HCT116 (cell line): ENCODE data around the gene TP53RK. TPM values are rescaled to one million over a fixed set of nuclear protein-coding genes. Genes with fewer than 3 reads are reported as not detected.

Experiments used
- ATAC-seq: fragments of 200-7000 bp; cut with Tn5 transposase; 2 replicates; pipeline ENCODE4 v1.9.1; 2020; ENCODE audit warnings: mild to moderate bottlenecking, moderate library complexity
- BruUV-seq: library from RNA; stranded (reverse); fragments of 400-500 nt; replicated peaks from 2 replicates; lab custom pipeline; 2021; lab: Mats Ljungman, UMichigan
- CTCF ChIA-PET: fragments of 300-600 bp; sonication (Branson Sonifier 250); formaldehyde crosslinking; loops from one replicate; lab custom pipeline; 2021; ENCODE audit warnings: antibody characterized with exemption; lab: Charles Lee
- POLR2A ChIA-PET: fragments of 300-600, 350-600 bp; sonication (Branson Sonifier 250); formaldehyde crosslinking; loops from one replicate; lab custom pipeline; 2021; ENCODE audit warnings: antibody characterized with exemption; lab: Charles Lee
- RAD21 ChIA-PET, 2 experiments: fragments of 300-600 bp; sonication (Branson Sonifier 250); formaldehyde crosslinking; loops; one replicate each; lab custom pipeline; 2023; ENCODE audit warnings: low total read pairs in 2 of 2; ENCODE audit not compliant: uncharacterized antibody in 2 of 2, unreplicated experiment in 2 of 2, low non-redundant PET in 1 of 2; lab: Charles Lee
- DNase-seq: peaks from one replicate; pipeline ENCODE4 v3.0.0-alpha.2; 2010; ENCODE audit warnings: low read depth, low spot score
- H2AFZ ChIP-seq: fragments of 200-600 bp; shearing (Covaris generic), sonication (generic); 2 replicates; pipeline ENCODE4 v1.6.1; 2017; ENCODE audit warnings: low read depth, mixed run types, mixed read lengths, antibody characterized with exemption, low read length; ENCODE audit not compliant: poor library complexity, severe bottlenecking
- H3K27ac ChIP-seq: 2 replicates; pipeline ENCODE4 v1.5.1; 2012; ENCODE audit warnings: low read depth, low read length
- H3K27me3 ChIP-seq: fragments of 200-600 bp; sonication (generic); 2 replicates; pipeline ENCODE4 v1.6.1; 2016; ENCODE audit warnings: mixed run types, low read length, mixed read lengths; ENCODE audit not compliant: insufficient read depth
- H3K36me3 ChIP-seq, 2 experiments: fragments of 200-500 bp in 1 of 2; fragments of 200-600 bp in 1 of 2; sonication (Bioruptor generic) in 1 of 2; sonication (generic) in 1 of 2; 2 replicates each; pipeline versions ENCODE4 v1.5.1 to v1.6.1; 2014 to 2016; ENCODE audit warnings: low read length in 2 of 2, inconsistent platforms in 1 of 2, mixed read lengths in 1 of 2, mixed run types in 1 of 2; ENCODE audit not compliant: insufficient read depth in 2 of 2, control insufficient read depth in 1 of 2
- H3K4me1 ChIP-seq, 2 experiments: fragments of 200-600 bp in 1 of 2; sonication (generic) in 1 of 2; 2 replicates each; pipeline versions ENCODE4 v1.5.1 to v1.6.1; 2012 to 2017; ENCODE audit warnings: low read length in 2 of 2, inconsistent platforms in 1 of 2, mild to moderate bottlenecking in 1 of 2, mixed read lengths in 1 of 2, mixed run types in 1 of 2, moderate library complexity in 1 of 2; ENCODE audit not compliant: insufficient read depth in 2 of 2, control insufficient read depth in 1 of 2
- H3K4me2 ChIP-seq: fragments of 200-600 bp; sonication (generic); 2 replicates; pipeline ENCODE4 v1.6.1; 2017; ENCODE audit warnings: mixed run types, low read length, mixed read lengths
- H3K4me3 ChIP-seq, 2 experiments: fragments of 200-600 bp in 1 of 2; sonication (generic) in 1 of 2; replicated peaks in 1 of 2; 2 replicates each; pipeline ENCODE4 v1.5.1; 2011 to 2016; ENCODE audit warnings: low read length in 2 of 2, control low read depth in 1 of 2, low read depth in 1 of 2, mild to moderate bottlenecking in 1 of 2, mixed read lengths in 1 of 2, mixed run types in 1 of 2
- H3K79me2 ChIP-seq: fragments of 200-600 bp; sonication (generic); 2 replicates; pipeline ENCODE4 v1.6.1; 2017; ENCODE audit warnings: mild to moderate bottlenecking, mixed run types, low read length, moderate library complexity, mixed read lengths; ENCODE audit not compliant: insufficient read depth
- H3K9ac ChIP-seq: fragments of 200-600 bp; sonication (generic); 2 replicates; pipeline ENCODE4 v1.6.1; 2016; ENCODE audit warnings: low read length, mixed read lengths
- H3K9me2 ChIP-seq: fragments of 200-600 bp; sonication (generic), shearing (Covaris generic); 2 replicates; pipeline ENCODE4 v1.6.1; 2017; ENCODE audit warnings: mixed run types, mild to moderate bottlenecking, moderate library complexity; ENCODE audit not compliant: insufficient read depth
- H3K9me3 ChIP-seq, 2 experiments: fragments of 200-500 bp in 1 of 2; fragments of 200-600 bp in 1 of 2; sonication (Bioruptor generic) in 1 of 2; sonication (generic) in 1 of 2; 2 replicates each; pipeline ENCODE4 v1.6.1; 2014 to 2017; ENCODE audit warnings: low read length in 2 of 2, mixed read lengths in 2 of 2, inconsistent platforms in 1 of 2, low read depth in 1 of 2, mild to moderate bottlenecking in 1 of 2, mixed run types in 1 of 2, moderate library complexity in 1 of 2; ENCODE audit not compliant: control insufficient read depth in 1 of 2, insufficient read depth in 1 of 2
- H4K20me1 ChIP-seq: fragments of 200-600 bp; sonication (generic), shearing (Covaris generic); 2 replicates; pipeline ENCODE4 v1.6.1; 2017; ENCODE audit warnings: mixed run types, mild to moderate bottlenecking, moderate library complexity; ENCODE audit not compliant: insufficient read depth
- CBX3 ChIP-seq: IDR thresholded peaks from 2 replicates; pipeline ENCODE4 v1.6.1; 2012; ENCODE audit warnings: low read depth
- CEBPB ChIP-seq: IDR thresholded peaks from 2 replicates; pipeline ENCODE4 v1.6.1; 2012; ENCODE audit warnings: low read depth
- EGR1 ChIP-seq: IDR thresholded peaks from 2 replicates; pipeline ENCODE4 v1.6.1; 2012; ENCODE audit warnings: low read depth
- EZH2 ChIP-seq: fragments of 200-600 bp; sonication (generic); IDR thresholded peaks from 2 replicates; pipeline ENCODE4 v1.6.1; 2017; ENCODE audit warnings: antibody characterized with exemption, mixed run types
- EZH2phosphoT487 ChIP-seq: fragments of 200-600 bp; IDR thresholded peaks from 2 replicates; pipeline ENCODE4 v1.6.1; 2018; ENCODE audit warnings: antibody characterized with exemption, borderline replicate concordance
- FOSL1 ChIP-seq: IDR thresholded peaks from 2 replicates; pipeline ENCODE4 v1.6.1; 2012; ENCODE audit warnings: low read depth
- JUND ChIP-seq: IDR thresholded peaks from 2 replicates; pipeline ENCODE4 v1.6.1; 2012
- POLR2A ChIP-seq: IDR thresholded peaks from 2 replicates; pipeline ENCODE4 v1.7.0; 2011; ENCODE audit warnings: borderline replicate concordance; ENCODE audit not compliant: insufficient read depth, insufficient read length; ENCODE audit errors: extremely low read depth
- POLR2AphosphoS5 ChIP-seq: IDR thresholded peaks from 2 replicates; pipeline ENCODE4 v1.6.1; 2011; ENCODE audit warnings: mild to moderate bottlenecking, low read depth, low read length, moderate library complexity
- REST ChIP-seq: IDR thresholded peaks from 2 replicates; pipeline ENCODE4 v1.6.1; 2012; ENCODE audit warnings: low read depth
- SIN3A ChIP-seq: IDR thresholded peaks from 2 replicates; pipeline ENCODE4 v1.6.1; 2012; ENCODE audit warnings: low read depth
- SP1 ChIP-seq: IDR thresholded peaks from 2 replicates; pipeline ENCODE4 v1.6.1; 2012; ENCODE audit warnings: low read depth
- SRF ChIP-seq: IDR thresholded peaks from 2 replicates; pipeline ENCODE4 v1.6.1; 2012; ENCODE audit warnings: low read depth
- TCF7L2 ChIP-seq: IDR thresholded peaks from 2 replicates; pipeline ENCODE4 v1.7.0; 2011; ENCODE audit warnings: borderline replicate concordance, inconsistent platforms; ENCODE audit not compliant: insufficient read depth, insufficient read length; ENCODE audit errors: extremely low read depth
- YY1 ChIP-seq: IDR thresholded peaks from 2 replicates; pipeline ENCODE4 v1.6.1; 2011; ENCODE audit warnings: low read length, low read depth, moderate library complexity, mild to moderate bottlenecking; ENCODE audit not compliant: insufficient replicate concordance; ENCODE audit errors: extremely low read depth
- ZBTB33 ChIP-seq: IDR thresholded peaks from 2 replicates; pipeline ENCODE4 v1.6.1; 2011; ENCODE audit warnings: mild to moderate bottlenecking, low read length, moderate library complexity; ENCODE audit not compliant: insufficient replicate concordance; ENCODE audit errors: extremely low read depth
- ZFX ChIP-seq: fragments of 450-650 bp; IDR thresholded peaks from 2 replicates; pipeline ENCODE4 v1.6.1; 2017
- ZNF274 ChIP-seq: fragments of 200-500 bp; sonication (Bioruptor generic); IDR thresholded peaks from 2 replicates; pipeline ENCODE4 v1.6.1; 2014; ENCODE audit warnings: mild to moderate bottlenecking, low read depth, low read length, inconsistent platforms
- intact Hi-C: fragments of 100-400 bp; cut with micrococcal nuclease; formaldehyde crosslinking; loops from 2 replicates; pipeline ENCODE4 v1.10.0; 2022
- total RNA-seq: library from RNA; stranded (reverse); gene quantifications from one replicate; pipeline ENCODE4 v1.2.1, GENCODE V29; 2021; ENCODE audit not compliant: unreplicated experiment
- TF ChIP-seq, protein P1 (sequence below): IDR thresholded peaks from 2 replicates; pipeline ENCODE4 v1.6.1; 2012
- TF ChIP-seq, protein P2 (sequence below): IDR thresholded peaks from 2 replicates; pipeline ENCODE4 v1.6.1; 2012

TP53RK gene
- total RNA-seq, 1 experiment from 2014 or later: 9.2 TPM

DNA sequence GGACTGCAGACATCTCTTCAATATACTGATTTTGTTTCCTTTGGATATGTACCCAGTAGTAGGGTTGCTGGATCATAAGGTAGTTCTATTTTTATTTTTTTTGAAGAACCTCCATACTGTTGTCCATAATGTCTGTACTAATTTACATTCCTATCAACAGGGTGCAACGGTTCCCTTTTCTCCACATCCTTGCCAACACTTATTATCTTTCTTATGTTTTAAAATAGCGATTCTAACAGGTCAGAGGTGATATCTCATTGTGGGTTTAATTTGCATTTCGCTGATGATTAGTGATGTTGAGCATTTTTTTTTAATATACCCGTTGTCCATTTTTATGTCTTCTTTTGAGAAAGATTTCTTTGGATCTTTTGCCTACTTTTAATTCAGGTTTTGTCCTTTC lies 2.0 kb upstream of the TP53RK start:
- no peak for DNase-seq
- H3K9me2 ChIP-seq: no peaks in the 10 kb centered on the region
- H3K4me2 ChIP-seq: no peak overlapping the region
- no peaks in the 10 kb centered on the region for H3K27me3 ChIP-seq
- RAD21 ChIA-PET: no interaction called here
- H2AFZ ChIP-seq: no peak overlapping the region
- BruUV-seq: no TSS peak
- CTCF ChIA-PET: no interaction called here
- peaks cover 5 to 7% of the 10 kb centered on the region in 2 experiments; a peak in 3 of 4 replicates for H3K36me3 ChIP-seq
- H3K27ac ChIP-seq: no peak overlapping the region
- intact Hi-C loops: no loop called here
- no peaks in the 10 kb centered on the region for H4K20me1 ChIP-seq
- H3K4me1 ChIP-seq: peaks cover 13 to 20% of the 10 kb centered on the region in 2 experiments
- no peak for TF ChIP-seq ZNF274
- TF ChIP-seq CBX3: no peak
- TF ChIP-seq, protein P1, sequence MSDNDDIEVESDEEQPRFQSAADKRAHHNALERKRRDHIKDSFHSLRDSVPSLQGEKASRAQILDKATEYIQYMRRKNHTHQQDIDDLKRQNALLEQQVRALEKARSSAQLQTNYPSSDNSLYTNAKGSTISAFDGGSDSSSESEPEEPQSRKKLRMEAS: no peak
- no peak for TF ChIP-seq TCF7L2
- TF ChIP-seq SP1: no peak
- TF ChIP-seq REST: no peak
- TF ChIP-seq, protein P2, sequence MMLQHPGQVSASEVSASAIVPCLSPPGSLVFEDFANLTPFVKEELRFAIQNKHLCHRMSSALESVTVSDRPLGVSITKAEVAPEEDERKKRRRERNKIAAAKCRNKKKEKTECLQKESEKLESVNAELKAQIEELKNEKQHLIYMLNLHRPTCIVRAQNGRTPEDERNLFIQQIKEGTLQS: no peak
- no peak for TF ChIP-seq FOSL1
- no peak for TF ChIP-seq YY1
- no peak for TF ChIP-seq POLR2AphosphoS5
- TF ChIP-seq JUND: no peak
- no peak for TF ChIP-seq SIN3A
- TF ChIP-seq ZFX: no peak
- TF ChIP-seq CEBPB: no peak
- TF ChIP-seq EGR1: no peak
- TF ChIP-seq POLR2A: no peak
- no peak for TF ChIP-seq SRF
- TF ChIP-seq EZH2: no peak
- no peak for TF ChIP-seq ZBTB33
- TF ChIP-seq EZH2phosphoT487: no peak
- no peaks in the 10 kb centered on the region; a peak in 1 of 4 replicates for H3K9me3 ChIP-seq
- H3K79me2 ChIP-seq: peaks cover 27% of the 10 kb centered on the region
- H3K4me3 ChIP-seq: no peak overlapping the region
- POLR2A ChIA-PET: no interaction called here
- no peak overlapping the region for H3K9ac ChIP-seq
- ATAC-seq: no peak
